K562 (cell line): ENCODE results near the gene TMPRSS9. TPM values are rescaled to one million over a fixed set of nuclear protein-coding genes. Genes with fewer than 3 reads are reported as not detected.
A peak's percentile ranks its signal among the peaks of the same experiment; 100 is the strongest.

Experiments
- CHD7 ChIP-seq: fragments of 200-600 bp; sonication (generic); IDR thresholded peaks from one replicate; pipeline ENCODE4 v1.6.1; 2012; ENCODE audit warnings: mild to moderate bottlenecking, low read depth, low read length, inconsistent platforms
- CSDE1 ChIP-seq, 2 experiments: fragments of 450-650 bp; IDR thresholded peaks; 2 replicates each; pipeline ENCODE4 v1.6.1; 2016; ENCODE audit warnings: mild to moderate bottlenecking in 1 of 2
- KLF6 ChIP-seq: fragments of 250-450 bp; sonication (Bioruptor Pico); IDR thresholded peaks from 2 replicates; pipeline ENCODE4 v1.4.0; 2020; ENCODE audit warnings: mild to moderate bottlenecking, moderate library complexity, borderline replicate concordance
- PHF20 ChIP-seq: fragments of 450-650 bp; IDR thresholded peaks from 2 replicates; pipeline ENCODE4 v1.6.1; 2018; ENCODE audit not compliant: partially characterized antibody
- RBM17 ChIP-seq: fragments of 200-400 bp; formaldehyde crosslinking; IDR thresholded peaks from 2 replicates; pipeline ENCODE4 v1.6.1; 2017; ENCODE audit warnings: low read depth, mild to moderate bottlenecking, low read length, borderline replicate concordance
- SAP30 ChIP-seq: fragments of 200-600 bp; sonication (generic); IDR thresholded peaks from 2 replicates; pipeline ENCODE4 v1.6.1; 2012; ENCODE audit warnings: borderline replicate concordance, low read depth, mild to moderate bottlenecking, moderate library complexity, low read length, control low read depth, inconsistent platforms; ENCODE audit not compliant: insufficient read depth, poor library complexity, severe bottlenecking
- THRAP3 ChIP-seq: fragments of 450-650 bp; IDR thresholded peaks from 2 replicates; pipeline ENCODE4 v1.6.1; 2016; ENCODE audit warnings: mild to moderate bottlenecking, inconsistent platforms, borderline replicate concordance
- TRIM24 ChIP-seq, 2 experiments: fragments of 450-650 bp; IDR thresholded peaks; 2 replicates each; pipeline ENCODE4 v1.6.1; 2016
- TRIM25 ChIP-seq: fragments of 450-650 bp; IDR thresholded peaks from 2 replicates; pipeline ENCODE4 v1.7.0; 2016; ENCODE audit warnings: borderline replicate concordance
- TSC22D4 ChIP-seq: fragments of 450-650 bp; IDR thresholded peaks from 2 replicates; pipeline ENCODE4 v1.6.1; 2016; ENCODE audit warnings: missing genetic modification characterization, missing biosample characterization, control low read depth
- ZNF197 ChIP-seq: fragments of 200-800 bp; sonication (Bioruptor generic); IDR thresholded peaks from 2 replicates; pipeline ENCODE4 v1.6.1; 2016; ENCODE audit warnings: low read depth, missing genetic modification characterization, missing compliant biosample characterization
- ZNF561 ChIP-seq: fragments of 450-650 bp; formaldehyde crosslinking; conservative IDR thresholded peaks from 2 replicates; pipeline ENCODE4 v1.4.0; 2020; ENCODE audit warnings: mild to moderate bottlenecking, moderate library complexity
- polyA plus RNA-seq, 8 experiments: library from polyadenylated mRNA; depleted of rRNA in 4 of 8; stranded (reverse) in 5 of 8; unstranded in 3 of 8; fragments of >200 nt; fragmentation: Nextera tagmentation in 2 of 8; fragmentation: Illumina TruSeq in 1 of 8; extraction: Ambion mirVana in 2 of 8; extraction: Trizol in 1 of 8; gene quantifications; 2 replicates each; pipeline versions ENCODE4 v1.2.1 to v1.2.3, GENCODE V29; 2011 to 2014; ENCODE audit warnings: inconsistent platforms in 1 of 8, missing spikeins in 1 of 8
- total RNA-seq, 7 experiments: library from RNA; depleted of rRNA in 6 of 7; stranded (reverse); fragments of >200 nt in 6 of 7; fragmentation: Illumina TruSeq in 2 of 7; extraction: Trizol in 2 of 7; gene quantifications; 2 replicates each; pipeline versions ENCODE4 v1.2.1 to v1.2.3, GENCODE V29; 2011 to 2021; ENCODE audit warnings: low replicate concordance in 1 of 7

TMPRSS9 gene
- total and polyA plus RNA-seq, 9 of the 15 experiments (the other 6 are each of a cell fraction or from before 2014, with no cell fraction given), result 0.01 to 0.03 TPM; not detected in 7

GRCh38 chr19:2362046-2362969 is 2.2 kb downstream of the TMPRSS9 start (continued):
- TF ChIP-seq CHD7 (no peak), RBM17 (no peak), ZNF561 (CRISPR knock-in tag) (no peak), CSDE1 (IDR thresholded peaks at IDR 0.05) (0 out of 4 replicates have a peak, but pooled peaks of 1 of the 2 experiments have one; percentile 71), TSC22D4 (tag) (peak; percentile 30; the same call in 1 of the 2 replicates), KLF6 (CRISPR knock-in tag) (no peak), ZNF197 (CRISPR knock-in tag) (no peak), SAP30 (no peak), TRIM25 (no peak), THRAP3 (0 out of 2 replicates have a peak, but pooled peaks have one; percentile 24), TRIM24 (IDR thresholded peaks at IDR 0.05) (peak; percentile 35 to 54; a peak in 3 of 4 replicates), PHF20 (peak; percentile 51)
